DND-41 (cell line): ENCODE measurements around the gene PRR23E.

ENCODE experiments used
- ATAC-seq: fragments of 200-7000 bp; cut with Tn5 transposase; 3 replicates; pipeline ENCODE4 v1.9.1; 2021; ENCODE audit warnings: low read depth; ENCODE audit not compliant: insufficient read depth
- DNase-seq: peaks from one replicate; pipeline ENCODE4 v3.0.0-alpha.2; 2020
- H2AFZ ChIP-seq: 2 replicates; pipeline ENCODE4 v1.6.0; 2012; ENCODE audit warnings: low read depth, low read length
- H3K27ac ChIP-seq: 2 replicates; pipeline ENCODE4 v1.5.1; 2012; ENCODE audit warnings: low read length, inconsistent platforms
- H3K27me3 ChIP-seq: fragments of 200-600 bp; sonication (generic); 2 replicates; pipeline ENCODE4 v1.6.0; 2012; ENCODE audit warnings: low read length, mild to moderate bottlenecking, inconsistent platforms; ENCODE audit not compliant: insufficient read depth, poor library complexity
- H3K36me3 ChIP-seq: 2 replicates; pipeline ENCODE4 v1.5.1; 2012; ENCODE audit warnings: low read length, inconsistent platforms; ENCODE audit not compliant: insufficient read depth
- H3K4me1 ChIP-seq: 2 replicates; pipeline ENCODE4 v1.5.1; 2012; ENCODE audit warnings: mild to moderate bottlenecking, low read length; ENCODE audit not compliant: insufficient read depth
- H3K4me2 ChIP-seq: 2 replicates; pipeline ENCODE4 v1.6.0; 2012; ENCODE audit warnings: mild to moderate bottlenecking, moderate library complexity, low read length, inconsistent platforms; ENCODE audit not compliant: insufficient read depth
- H3K4me3 ChIP-seq, 2 experiments: fragments of 200-600 bp in 1 of 2; shearing (Covaris generic) in 1 of 2; 2 replicates each; pipeline ENCODE4 v1.5.1; 2012 to 2016; ENCODE audit warnings: inconsistent platforms in 2 of 2, low read length in 2 of 2, mild to moderate bottlenecking in 2 of 2, low read depth in 1 of 2, moderate library complexity in 1 of 2
- H3K79me2 ChIP-seq: 2 replicates; pipeline ENCODE4 v1.6.0; 2012; ENCODE audit warnings: low read length, inconsistent platforms; ENCODE audit not compliant: insufficient read depth
- H3K9ac ChIP-seq: 2 replicates; pipeline ENCODE4 v1.6.0; 2012; ENCODE audit warnings: low read depth, mild to moderate bottlenecking, inconsistent platforms, low read length, moderate library complexity
- H3K9me3 ChIP-seq: 2 replicates; pipeline ENCODE4 v1.5.1; 2012; ENCODE audit warnings: low read length, moderate library complexity, mild to moderate bottlenecking, inconsistent platforms; ENCODE audit not compliant: insufficient read depth, severe bottlenecking
- H4K20me1 ChIP-seq: 2 replicates; pipeline ENCODE4 v1.6.0; 2012; ENCODE audit warnings: low read length; ENCODE audit not compliant: insufficient read depth
- EZH2 ChIP-seq: IDR thresholded peaks from 3 replicates; pipeline ENCODE4 v1.6.1; 2012; ENCODE audit warnings: borderline replicate concordance, low read depth, mild to moderate bottlenecking, moderate library complexity, low read length, inconsistent platforms; ENCODE audit not compliant: severe bottlenecking
- TF ChIP-seq, protein P1 (sequence below): IDR thresholded peaks from 2 replicates; pipeline ENCODE4 v1.5.1; 2012; ENCODE audit warnings: borderline replicate concordance, low read length, moderate library complexity, mild to moderate bottlenecking; ENCODE audit not compliant: poor library complexity, severe bottlenecking; ENCODE audit errors: extremely low read depth

The PRR23E gene

GRCh38 chr3:127226946-127227842, 34.3 kb downstream of the PRR23E start:
- DNase-seq: peak; percentile 31

GRCh38 chr3:127228866-127229265, 35.9 kb downstream of the PRR23E start:
- ATAC-seq (0 out of 3 replicates have a peak, but pooled peaks have one; percentile 40), DNase-seq (no peak)
- Histone ChIP-seq H2AFZ (no peak overlapping the region), H3K27me3 (no peaks in the 10 kb centered on the region), H3K4me1 (peaks cover 5% of the 10 kb centered on the region), H3K4me3 (no peak overlapping the region), H3K4me2 (no peak overlapping the region), H4K20me1 (no peaks in the 10 kb centered on the region), H3K9ac (no peak overlapping the region), H3K27ac (no peak overlapping the region), H3K9me3 (no peaks in the 10 kb centered on the region), H3K79me2 (no peaks in the 10 kb centered on the region), H3K36me3 (no peaks in the 10 kb centered on the region)
- no peak for TF ChIP-seq EZH2
- TF ChIP-seq, protein P1, sequence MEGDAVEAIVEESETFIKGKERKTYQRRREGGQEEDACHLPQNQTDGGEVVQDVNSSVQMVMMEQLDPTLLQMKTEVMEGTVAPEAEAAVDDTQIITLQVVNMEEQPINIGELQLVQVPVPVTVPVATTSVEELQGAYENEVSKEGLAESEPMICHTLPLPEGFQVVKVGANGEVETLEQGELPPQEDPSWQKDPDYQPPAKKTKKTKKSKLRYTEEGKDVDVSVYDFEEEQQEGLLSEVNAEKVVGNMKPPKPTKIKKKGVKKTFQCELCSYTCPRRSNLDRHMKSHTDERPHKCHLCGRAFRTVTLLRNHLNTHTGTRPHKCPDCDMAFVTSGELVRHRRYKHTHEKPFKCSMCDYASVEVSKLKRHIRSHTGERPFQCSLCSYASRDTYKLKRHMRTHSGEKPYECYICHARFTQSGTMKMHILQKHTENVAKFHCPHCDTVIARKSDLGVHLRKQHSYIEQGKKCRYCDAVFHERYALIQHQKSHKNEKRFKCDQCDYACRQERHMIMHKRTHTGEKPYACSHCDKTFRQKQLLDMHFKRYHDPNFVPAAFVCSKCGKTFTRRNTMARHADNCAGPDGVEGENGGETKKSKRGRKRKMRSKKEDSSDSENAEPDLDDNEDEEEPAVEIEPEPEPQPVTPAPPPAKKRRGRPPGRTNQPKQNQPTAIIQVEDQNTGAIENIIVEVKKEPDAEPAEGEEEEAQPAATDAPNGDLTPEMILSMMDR: no peak

More at GRCh38 chr3:127226946-127227842, 34.3 kb downstream of the PRR23E start:
- H3K79me2 ChIP-seq: no peaks in the 10 kb centered on the region
- no peak overlapping the region for H3K27ac ChIP-seq
- peaks cover 7% of the 10 kb centered on the region for H3K4me1 ChIP-seq
- TF ChIP-seq, protein P1: no peak
- no peak for TF ChIP-seq EZH2
- H2AFZ ChIP-seq: no peak overlapping the region
- no peaks in the 10 kb centered on the region for H3K27me3 ChIP-seq
- H4K20me1 ChIP-seq: no peaks in the 10 kb centered on the region
- no peak overlapping the region for H3K9ac ChIP-seq
- H3K36me3 ChIP-seq: no peaks in the 10 kb centered on the region
- no peaks in the 10 kb centered on the region for H3K9me3 ChIP-seq
- ATAC-seq: 0 out of 3 replicates have a peak, but pooled peaks have one; percentile 40
- no peak overlapping the region for H3K4me3 ChIP-seq
- H3K4me2 ChIP-seq: no peak overlapping the region

GRCh38 chr3:127233371-127233770, 40.4 kb downstream of the PRR23E start:
- H3K9me3 ChIP-seq: no peaks in the 10 kb centered on the region
- DNase-seq (peak; percentile 67), ATAC-seq (peak; percentile 93)
- H4K20me1 ChIP-seq: no peaks in the 10 kb centered on the region
- H3K27me3 ChIP-seq: no peaks in the 10 kb centered on the region
- H3K4me2 ChIP-seq: no peak overlapping the region
- H3K79me2 ChIP-seq: no peaks in the 10 kb centered on the region
- H3K36me3 ChIP-seq: no peaks in the 10 kb centered on the region
- no peak for TF ChIP-seq EZH2
- no peak overlapping the region for H2AFZ ChIP-seq
- H3K9ac ChIP-seq: no peak overlapping the region
- H3K4me3 ChIP-seq: no peak overlapping the region
- H3K4me1 ChIP-seq: no peaks in the 10 kb centered on the region
- no peak overlapping the region for H3K27ac ChIP-seq

GRCh38 chr3:127234778-127235177, 41.8 kb downstream of the PRR23E start:
- no peak overlapping the region for H2AFZ ChIP-seq
- no peaks in the 10 kb centered on the region for H4K20me1 ChIP-seq
- H3K36me3 ChIP-seq: no peaks in the 10 kb centered on the region
- DNase-seq: no peak
- H3K9ac ChIP-seq: no peak overlapping the region
- H3K4me3 ChIP-seq: no peak overlapping the region
- TF ChIP-seq EZH2: no peak
- TF ChIP-seq, protein P1: no peak
- ATAC-seq: no peak
- H3K27me3 ChIP-seq: no peaks in the 10 kb centered on the region
- H3K27ac ChIP-seq: no peak overlapping the region
- no peaks in the 10 kb centered on the region for H3K9me3 ChIP-seq
- H3K4me2 ChIP-seq: no peak overlapping the region
- no peaks in the 10 kb centered on the region for H3K4me1 ChIP-seq
- no peaks in the 10 kb centered on the region for H3K79me2 ChIP-seq
